NCI-H446 (cell line): Measurements from ENCODE around the gene CDYL.
A peak's percentile ranks its signal among the peaks of the same experiment; 100 is the strongest.

Experiments
- DNase-seq, 2 experiments: peaks; one replicate each; lab custom pipeline; 2025; lab: John Stamatoyannopoulos, UW

CDYL gene, protein sequence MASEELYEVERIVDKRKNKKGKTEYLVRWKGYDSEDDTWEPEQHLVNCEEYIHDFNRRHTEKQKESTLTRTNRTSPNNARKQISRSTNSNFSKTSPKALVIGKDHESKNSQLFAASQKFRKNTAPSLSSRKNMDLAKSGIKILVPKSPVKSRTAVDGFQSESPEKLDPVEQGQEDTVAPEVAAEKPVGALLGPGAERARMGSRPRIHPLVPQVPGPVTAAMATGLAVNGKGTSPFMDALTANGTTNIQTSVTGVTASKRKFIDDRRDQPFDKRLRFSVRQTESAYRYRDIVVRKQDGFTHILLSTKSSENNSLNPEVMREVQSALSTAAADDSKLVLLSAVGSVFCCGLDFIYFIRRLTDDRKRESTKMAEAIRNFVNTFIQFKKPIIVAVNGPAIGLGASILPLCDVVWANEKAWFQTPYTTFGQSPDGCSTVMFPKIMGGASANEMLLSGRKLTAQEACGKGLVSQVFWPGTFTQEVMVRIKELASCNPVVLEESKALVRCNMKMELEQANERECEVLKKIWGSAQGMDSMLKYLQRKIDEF

DNA sequence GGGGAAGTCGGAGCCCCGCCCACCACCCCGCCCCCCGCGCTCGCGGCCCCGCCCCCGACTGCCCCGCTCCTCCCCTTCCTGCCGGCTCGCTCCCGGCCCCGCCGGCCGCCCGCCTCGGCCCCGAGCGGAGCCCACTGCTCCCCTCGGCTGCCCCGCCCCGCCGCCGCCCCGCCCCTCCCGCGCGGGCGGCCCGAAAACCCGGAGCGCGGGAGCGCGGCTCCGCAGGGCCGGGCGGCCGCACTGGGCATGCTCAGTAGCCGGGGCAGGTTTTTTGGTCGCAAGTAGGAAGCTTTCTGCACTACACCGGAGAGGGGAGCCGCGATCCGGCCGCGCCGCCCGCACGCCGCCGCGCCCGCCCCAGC lies at the start of gene CDYL:
Gene CDYL, plus strand, starts transcription at position 274 of the 362 bp plus-strand sequence. CDS start 380 bp downstream, outside the sequence.
- DNase-seq = peak; percentile 77 to 92

DNA sequence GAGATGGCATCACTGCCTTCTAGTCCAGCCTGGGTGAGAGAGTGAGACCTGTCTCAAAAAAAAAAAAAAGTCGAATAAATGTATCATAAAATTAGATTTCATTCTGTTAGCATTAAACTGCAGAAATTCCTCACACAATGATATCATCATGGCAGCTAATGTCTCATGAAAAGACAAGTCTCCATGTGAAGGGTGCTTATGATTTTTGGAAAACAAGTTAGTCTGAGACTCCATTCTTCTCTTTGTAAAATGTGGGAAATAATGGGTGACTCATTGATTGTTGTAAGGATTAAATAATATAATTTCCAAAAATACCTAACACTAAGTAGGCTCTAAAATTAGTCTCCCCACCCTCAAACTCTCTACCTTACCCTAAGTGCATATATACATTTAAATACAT lies 49.6 kb upstream of the CDYL start:
- DNase-seq = no peak

DNA sequence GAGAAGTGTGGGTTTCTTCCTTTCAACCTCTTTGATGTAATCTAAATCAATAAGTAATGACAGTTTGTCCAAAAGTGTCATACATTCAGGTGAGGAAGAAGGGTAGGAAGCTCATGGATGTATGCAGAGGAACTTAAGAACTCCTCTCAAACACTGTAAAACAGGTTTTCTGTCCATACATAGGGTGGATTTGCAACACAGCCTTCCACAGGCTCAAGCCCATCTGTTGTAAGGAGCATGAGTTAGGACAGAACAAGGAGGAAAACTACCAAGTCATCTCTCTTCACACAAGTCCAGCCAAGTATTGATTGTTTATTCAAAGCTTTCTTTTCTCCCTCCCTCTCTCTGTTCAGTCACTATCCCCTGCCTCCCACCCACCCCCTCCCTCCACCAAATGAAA lies 49.0 kb upstream of the CDYL start:
- DNase-seq = no peak

DNA sequence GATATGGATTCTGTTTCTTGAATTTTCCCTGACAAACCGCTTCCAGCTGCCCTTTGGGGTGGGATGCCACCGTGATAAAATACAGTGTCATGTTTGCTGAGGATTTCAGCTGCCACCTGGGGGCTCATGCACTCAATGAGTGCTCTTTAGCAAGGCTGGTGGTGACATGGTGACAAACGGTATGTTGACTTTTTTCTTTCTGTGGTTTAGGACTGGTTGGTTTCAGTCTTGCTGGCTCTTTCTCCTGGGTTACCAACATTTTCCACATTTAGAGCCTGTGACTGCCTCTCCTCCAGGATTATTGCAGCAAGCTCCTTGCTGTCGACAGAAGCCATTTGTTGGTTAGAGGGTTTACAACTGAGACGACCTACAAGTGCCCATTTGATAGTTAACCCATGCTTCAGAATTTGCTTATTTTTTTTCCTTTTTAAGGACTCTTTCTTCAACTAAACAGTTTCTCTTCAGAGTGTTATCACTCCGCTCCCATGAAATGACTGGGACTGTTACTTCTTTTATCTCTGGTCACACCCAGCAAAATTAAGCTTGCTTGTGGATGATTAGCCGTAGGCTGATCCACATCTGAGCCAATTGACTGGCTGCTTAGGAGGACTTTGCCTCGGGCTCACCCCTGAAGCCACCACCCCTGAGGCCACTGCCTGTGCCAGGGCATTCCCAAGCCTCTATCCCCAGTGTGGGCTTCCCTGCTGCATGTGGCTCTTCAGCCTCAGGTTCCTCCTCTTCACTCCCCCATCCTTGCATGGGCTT lies 48.4 kb upstream of the CDYL start:
- no peak for DNase-seq

DNA sequence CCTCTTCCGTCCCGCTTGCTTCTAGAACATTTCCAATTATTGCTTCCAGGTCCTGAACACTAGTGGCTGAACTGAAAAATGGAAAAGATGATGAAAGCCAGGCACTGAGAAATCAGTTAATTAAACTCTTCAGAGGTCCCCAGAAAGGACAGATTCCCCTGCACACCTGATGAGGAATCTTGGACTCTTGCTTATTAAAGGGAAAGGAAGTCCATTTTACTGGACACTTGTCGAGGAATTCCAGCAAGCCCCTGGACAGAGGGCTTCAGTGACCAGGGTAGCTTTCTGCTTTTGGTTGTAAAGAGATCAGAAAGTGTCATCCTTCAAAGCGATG lies 47.8 kb upstream of the CDYL start:
- DNase-seq = no peak

DNA sequence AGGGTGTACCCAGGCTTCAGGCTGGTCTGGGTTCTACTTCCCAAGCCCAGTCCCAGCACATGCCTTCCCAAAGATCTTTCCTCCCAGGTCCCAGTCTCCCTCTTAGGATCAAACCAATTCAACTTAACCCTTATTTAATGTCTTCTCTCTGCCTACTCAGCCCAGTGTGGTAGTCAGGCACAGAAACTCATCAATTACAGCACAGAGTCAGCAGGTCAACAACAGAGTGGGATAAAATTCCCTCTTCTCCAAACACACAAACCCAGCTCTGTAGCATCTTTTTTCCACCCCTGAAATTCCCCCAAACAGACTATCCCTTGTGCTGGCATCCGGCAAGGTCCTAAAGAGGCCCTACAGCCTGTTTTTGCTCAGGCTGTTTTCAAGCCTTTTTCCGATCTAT lies 47.3 kb upstream of the CDYL start:
- no peak for DNase-seq

DNA sequence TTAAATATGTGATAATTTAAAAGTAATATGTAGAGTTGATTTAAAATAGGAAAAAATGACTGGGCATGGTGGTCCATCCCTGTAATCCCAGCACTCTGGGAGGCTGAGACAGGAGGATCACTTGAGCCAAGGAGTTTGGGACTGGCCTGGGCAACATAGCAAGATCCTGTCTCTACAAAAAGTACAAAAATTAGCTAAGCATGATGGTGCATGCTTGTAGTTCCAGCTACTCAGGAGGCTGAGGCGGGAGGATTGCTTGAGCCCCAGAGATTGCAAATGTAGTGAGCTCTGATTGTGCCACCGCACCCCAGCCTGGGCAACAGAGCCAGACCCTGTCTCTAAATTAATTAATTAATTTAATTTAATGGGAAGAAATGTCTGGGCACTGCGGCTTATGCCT lies 44.2 kb upstream of the CDYL start:
- DNase-seq = no peak

DNA sequence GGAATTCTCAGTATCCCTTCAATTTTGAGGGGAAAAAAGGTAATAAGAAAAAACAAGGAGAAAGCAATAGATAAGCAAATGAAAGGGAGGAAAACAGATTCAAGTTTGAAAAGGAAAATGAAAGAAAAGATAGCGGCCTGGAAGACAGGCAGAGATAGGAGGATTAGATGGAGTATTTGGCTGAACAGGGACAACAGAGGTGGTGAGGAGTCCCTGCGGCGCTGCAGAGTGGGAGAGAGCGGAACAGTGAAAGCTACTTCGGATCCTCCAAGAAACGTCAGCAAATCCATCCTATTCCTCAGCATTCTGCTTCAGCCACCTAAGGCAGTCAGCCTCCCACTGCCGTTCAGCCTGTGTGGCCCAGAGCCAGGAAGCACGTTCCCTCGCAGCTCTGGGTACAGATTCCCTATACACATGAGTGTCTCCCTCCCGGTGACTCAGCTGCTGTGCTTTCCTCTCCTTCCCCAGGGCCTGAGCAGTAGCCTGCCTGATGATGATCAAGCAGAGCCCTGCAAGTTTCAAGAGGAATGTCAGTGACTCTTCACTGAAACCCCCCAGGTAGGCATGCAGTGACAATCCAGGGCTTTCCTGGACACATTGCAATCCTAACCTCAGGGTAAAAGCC lies 43.4 kb upstream of the CDYL start:
- peak in 1 of 2 experiments; percentile 34 for DNase-seq

DNA sequence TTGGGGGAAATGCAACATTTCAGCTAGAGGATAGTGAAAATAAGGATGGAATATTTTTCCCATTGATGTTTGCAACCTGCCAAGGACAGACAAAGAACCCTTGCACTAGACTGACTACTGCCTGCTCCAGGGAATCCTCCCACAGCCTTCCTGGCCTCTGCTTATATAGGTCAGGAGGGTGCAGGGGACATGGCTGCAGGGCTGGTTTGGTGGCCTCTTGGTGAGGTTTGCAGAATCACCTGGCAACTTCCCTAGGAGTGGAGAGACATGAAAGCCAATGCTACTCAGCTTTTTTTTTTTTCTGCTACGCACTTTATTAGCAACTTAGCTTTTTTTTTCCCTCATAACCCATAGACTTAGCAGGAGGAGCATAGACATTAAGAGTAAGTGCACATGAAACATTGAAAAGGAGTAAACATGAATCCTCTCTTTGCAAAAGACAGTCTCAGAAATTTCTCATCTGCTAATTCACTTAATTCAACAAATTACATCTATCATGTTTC lies 39.8 kb upstream of the CDYL start:
- no peak for DNase-seq

DNA sequence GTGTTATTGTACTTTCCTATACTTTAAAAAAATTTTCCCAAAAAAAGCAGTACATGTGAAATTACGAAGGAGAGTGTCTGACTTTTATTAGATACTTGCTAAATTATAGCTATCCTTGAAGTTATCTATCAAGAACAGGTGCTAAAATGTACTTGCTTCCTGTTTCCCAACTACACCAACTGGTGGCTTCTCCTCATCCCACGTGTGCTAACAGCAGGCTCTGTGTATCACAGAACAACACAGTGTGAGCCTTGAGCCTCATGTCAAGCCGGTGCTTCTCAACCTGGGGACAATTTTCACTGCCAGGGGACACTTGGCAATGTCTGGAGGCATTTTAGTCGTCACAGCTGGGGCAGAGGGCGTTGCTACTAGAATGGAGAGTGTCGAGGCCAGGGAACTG lies 36.2 kb upstream of the CDYL start:
- DNase-seq = no peak

DNA sequence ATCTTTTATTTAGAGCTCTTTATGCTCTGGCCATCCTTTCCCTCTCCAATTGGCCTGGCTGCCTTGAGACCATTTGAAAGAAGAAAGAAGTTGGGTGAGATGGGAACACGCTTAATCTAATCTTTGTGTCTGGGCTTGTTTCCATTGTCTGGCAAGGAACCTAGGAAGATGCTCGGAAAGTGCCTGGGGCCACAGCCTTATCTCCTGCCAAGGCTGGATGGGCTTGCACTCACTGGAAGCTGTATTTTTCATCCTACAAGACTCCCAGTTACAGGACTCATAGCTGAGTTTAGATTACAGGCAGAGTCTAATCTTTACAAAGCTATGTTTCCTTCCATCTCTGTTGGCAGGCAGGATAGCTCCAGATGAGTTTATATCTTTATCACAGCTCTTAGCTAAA lies 33.1 kb upstream of the CDYL start:
- no peak for DNase-seq

DNA sequence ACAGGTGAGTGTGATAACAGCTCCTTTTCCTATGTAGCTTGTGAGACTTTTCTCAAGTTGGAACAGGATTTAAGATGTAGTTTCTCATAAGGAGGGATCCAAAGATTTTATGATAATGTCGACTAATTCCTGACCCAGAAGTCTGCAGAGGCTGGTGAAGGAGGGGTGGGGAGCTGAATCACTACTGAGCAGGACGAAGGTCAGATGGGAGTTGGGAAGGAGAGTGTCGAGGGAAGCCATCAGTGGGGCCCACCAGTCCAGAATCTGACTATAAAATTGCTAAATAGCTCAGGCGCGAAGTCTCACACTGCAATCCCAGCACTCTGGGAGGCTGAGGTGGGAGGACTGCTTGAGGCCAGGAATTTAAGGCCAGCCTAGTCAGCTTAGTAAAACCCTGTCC lies 32.3 kb upstream of the CDYL start:
- no peak for DNase-seq

DNA sequence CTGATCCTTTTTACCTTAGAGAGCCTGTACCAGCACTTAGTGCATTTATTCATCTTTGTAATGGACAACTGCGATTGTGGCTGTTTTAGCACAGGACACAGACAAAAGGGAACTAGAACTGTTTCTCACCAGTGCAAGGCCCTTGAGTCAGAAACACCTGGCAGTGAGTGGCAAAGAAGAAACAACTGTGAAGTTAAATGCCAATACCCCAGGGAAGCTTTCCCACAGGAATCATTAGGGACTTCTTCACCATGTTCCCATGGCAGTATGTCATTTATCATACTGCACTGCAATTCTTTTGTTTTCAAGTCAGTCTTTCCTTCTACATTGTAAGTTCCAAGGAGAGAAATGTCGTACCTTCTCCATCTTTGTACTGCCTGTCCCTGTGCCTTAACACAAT lies 28.6 kb upstream of the CDYL start:
- no peak for DNase-seq

DNA sequence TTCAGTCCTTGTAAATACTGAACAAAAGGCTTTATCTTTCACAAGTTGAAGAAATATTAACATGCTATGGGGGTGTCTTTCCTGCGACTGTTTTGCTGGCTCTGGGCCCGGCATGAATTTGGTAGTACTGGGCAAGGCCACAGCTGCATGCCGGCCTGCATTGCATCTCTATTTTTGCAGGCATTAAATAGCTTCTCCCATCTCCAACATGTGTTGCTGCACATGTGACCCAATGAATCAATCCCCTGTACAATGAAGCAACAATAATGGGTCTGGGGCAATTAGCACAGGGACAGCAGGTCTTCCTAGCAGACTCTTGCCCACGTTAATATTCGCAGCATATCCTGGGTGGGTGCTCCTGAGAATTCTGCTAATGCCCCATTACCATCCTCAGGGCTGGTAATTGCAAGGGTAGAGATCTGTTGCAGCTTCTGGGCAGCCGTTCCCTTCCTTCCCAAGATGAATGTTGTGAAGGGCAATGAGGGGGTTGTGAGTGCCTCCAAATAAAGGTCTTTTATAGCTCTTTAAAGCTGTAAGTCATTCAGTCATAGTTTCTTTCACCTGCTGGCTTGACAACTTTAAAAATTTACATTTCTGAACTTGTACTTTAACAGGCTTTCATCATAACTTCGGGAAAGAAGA lies 24.3 kb upstream of the CDYL start:
- no peak for DNase-seq

DNA sequence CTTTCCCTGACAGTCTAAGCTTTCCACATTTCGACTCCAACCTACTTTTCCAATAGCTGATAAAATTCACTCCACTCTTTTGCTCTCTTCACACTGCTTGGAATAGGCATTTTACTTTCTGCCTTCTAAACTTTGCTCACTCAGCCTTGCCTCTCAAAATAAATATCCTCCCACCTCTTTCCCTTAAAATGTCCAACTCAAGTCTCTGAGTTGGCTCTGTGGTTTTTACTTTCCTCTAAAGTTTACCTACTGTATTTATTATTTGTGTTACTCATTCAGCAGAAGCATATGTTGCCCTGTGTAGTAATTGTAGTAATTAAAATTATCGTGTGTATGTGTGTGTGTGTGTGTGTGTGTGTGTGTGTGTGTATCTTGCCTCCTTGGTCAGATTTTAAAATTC lies 20.0 kb upstream of the CDYL start:
- DNase-seq = no peak

DNA sequence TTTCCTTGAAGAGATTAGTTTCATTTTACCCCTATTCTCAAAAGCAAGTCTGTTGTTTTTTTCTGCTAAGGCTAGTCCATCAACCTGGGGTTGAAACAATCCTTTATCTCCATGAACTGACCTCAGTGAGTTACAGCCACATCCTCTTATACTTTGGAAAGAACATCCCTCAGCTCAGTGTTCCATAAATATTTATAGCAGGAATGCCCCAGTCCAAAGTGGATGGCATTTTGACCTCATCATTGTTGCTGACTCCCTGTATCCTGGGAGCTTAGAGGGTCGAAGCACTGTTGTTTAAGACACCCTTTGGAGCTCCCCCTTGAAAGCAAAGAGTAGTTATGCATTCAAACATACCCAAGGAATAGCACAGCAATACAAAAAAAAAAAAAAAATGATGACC lies 16.2 kb upstream of the CDYL start:
- DNase-seq = no peak

DNA sequence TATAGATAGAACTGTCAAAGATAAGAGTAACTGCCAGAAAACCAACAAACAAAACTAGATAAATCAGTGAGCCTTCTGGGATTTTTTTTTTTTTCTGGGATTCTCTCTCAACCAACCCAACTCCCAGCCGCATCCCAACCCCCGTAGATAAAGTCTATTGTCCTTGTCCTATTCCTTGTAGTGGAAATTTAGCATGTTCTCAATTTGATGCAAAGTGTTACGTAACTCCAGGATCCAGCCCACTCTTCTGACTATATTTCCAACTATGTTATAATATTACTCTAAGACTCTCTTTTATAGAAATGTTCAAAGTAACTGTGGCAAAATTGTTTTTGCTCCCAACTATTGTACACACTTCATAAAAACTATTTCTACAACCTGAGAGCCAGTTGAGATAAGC lies 15.4 kb upstream of the CDYL start:
- DNase-seq = no peak

DNA sequence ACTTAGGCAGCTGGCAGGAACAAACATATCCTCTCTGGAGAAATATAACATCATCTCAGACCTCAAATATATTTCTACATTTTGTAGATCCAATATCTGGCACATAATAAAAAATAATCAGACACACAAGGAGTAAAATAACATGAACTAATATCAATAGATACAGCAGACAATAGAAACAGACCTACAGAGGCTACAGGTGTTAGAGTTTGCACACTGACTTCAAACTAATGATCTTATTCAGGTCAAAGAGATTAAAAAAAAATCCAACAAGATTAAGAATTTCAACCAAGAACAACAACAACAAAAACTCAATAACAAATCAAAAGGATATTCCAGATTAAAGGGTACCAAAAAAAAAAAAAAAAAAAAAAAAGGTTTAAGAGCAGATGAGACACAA lies 13.9 kb upstream of the CDYL start:
- no peak for DNase-seq

DNA sequence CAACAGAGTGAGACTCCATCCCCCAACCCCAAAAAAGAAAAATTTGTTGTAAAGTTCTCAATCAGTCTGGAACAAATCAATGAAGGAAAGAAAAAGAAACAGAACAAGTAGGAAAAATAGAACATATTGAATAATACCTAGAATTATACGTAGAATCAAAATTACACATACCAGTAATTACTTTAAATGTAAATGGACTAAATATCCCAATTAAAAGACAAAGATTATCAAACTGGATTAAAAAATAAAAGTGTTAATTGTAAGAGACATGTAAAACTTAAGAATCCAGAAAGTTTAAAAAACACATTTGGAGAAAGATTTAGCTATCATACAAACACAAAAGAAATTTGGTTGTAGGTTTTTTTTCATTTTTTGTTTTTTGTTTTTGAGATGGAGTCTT lies 12.3 kb upstream of the CDYL start:
- DNase-seq = no peak

DNA sequence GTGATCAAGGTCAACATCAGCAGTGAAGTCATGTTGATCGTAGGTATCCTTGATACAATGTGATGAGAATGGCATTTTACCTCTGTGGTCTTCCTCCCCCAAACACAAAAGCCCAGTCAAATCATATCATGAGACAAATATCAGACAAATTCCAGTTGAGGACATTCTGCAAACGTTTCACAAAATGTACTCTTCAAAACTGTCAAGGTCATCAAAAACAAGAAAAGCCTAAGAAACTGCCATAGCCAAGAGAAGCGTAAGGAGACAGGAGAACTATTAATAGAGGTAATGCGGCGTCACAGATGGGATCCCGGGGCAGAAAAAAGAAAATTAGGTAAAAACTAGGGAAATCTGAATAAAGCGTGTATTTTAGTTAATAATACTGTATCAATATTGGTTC lies 7.4 kb upstream of the CDYL start:
- no peak for DNase-seq

DNA sequence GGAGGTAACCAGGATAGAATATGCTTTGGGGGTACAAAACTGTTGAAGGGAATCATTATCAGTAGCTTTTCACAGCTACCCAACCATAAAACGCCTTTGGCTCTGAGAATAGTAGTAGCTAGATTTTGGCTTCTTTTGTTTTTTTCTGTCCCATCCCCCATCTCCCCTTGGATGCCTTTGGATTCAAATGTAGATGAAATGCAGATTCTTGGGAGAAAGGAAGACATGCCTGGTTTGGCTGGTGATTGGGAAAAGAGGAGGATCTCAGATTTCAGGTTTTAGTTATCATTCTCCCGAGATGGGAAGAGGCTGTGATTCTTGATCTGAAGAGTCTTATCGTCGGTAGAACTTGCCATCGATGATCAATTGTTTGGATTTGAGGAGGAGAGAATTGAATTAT lies 3.5 kb upstream of the CDYL start:
- no peak for DNase-seq

DNA sequence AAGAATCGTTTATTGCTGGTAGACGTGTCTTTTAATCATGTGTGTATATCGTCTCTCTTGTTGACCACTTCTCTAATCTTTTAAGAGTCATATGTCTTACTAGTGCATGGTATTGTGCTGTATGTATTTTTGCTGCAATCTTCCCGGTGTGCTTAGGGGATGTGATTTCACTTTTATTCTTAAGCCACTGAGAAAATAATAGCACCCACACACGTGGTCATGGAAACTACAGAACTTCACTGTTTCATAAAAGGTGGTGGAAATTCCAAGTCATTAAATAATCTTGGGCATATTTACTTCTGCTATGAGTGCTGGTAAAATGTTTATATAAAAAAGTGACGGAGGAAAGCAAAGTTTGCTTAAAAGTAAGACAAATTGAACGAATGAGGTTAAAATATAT lies 3.0 kb upstream of the CDYL start:
- no peak for DNase-seq
